H1 (cell line): ENCODE data around the gene DOCK9. TPM values are rescaled to one million over a fixed set of nuclear protein-coding genes. Genes with fewer than 3 reads are reported as not detected.

Experiments
- CTCF ChIA-PET: fragments of 300-600 bp; sonication (Branson Sonifier 250); formaldehyde crosslinking; loops from one replicate; lab custom pipeline; 2021; ENCODE audit not compliant: partially characterized antibody; lab: Charles Lee
- POLR2A ChIA-PET: fragments of 300-600 bp; sonication (Branson Sonifier 250); formaldehyde crosslinking; loops from one replicate; lab custom pipeline; 2021; ENCODE audit warnings: inconsistent platforms; ENCODE audit not compliant: partially characterized antibody; lab: Charles Lee
- DNase-seq, 2 experiments: peaks; one replicate each; pipeline versions ENCODE4 v3.0.0 to v3.0.0-alpha.2; 2010 to 2022; ENCODE audit warnings: low spot score in 2 of 2, low read depth in 1 of 2, mixed read lengths in 1 of 2
- FAIRE-seq: peaks from 2 replicates; lab custom pipeline; 2011; peaks lifted over from hg19 to GRCh38; lab: Jason Lieb, UNC
- H2AFZ ChIP-seq: 2 replicates; pipeline ENCODE4 v1.8.1; 2012; ENCODE audit warnings: low read length, inconsistent platforms
- H2AK5ac ChIP-seq: 2 replicates; pipeline ENCODE4 v1.6.1; 2013; ENCODE audit warnings: low read depth, low read length
- H2BK120ac ChIP-seq: replicated peaks from 2 replicates; pipeline ENCODE3; 2013; ENCODE audit warnings: low read depth, low read length, inconsistent platforms
- H2BK12ac ChIP-seq: 2 replicates; pipeline ENCODE4 v1.6.1; 2013; ENCODE audit warnings: low read depth, low read length
- H2BK15ac ChIP-seq: 2 replicates; pipeline ENCODE4 v1.6.1; 2013; ENCODE audit warnings: low read length
- H2BK20ac ChIP-seq: 2 replicates; pipeline ENCODE4 v1.6.1; 2013; ENCODE audit warnings: low read length
- H2BK5ac ChIP-seq: 2 replicates; pipeline ENCODE4 v1.6.1; 2013; ENCODE audit warnings: low read depth, low read length
- H3K14ac ChIP-seq: 2 replicates; pipeline ENCODE4 v1.6.1; 2013; ENCODE audit warnings: inconsistent platforms; ENCODE audit not compliant: insufficient read length
- H3K18ac ChIP-seq: 2 replicates; pipeline ENCODE4 v1.6.1; 2013; ENCODE audit warnings: low read length; ENCODE audit errors: extremely low read depth
- H3K23ac ChIP-seq: 2 replicates; pipeline ENCODE4 v1.6.1; 2013; ENCODE audit warnings: inconsistent platforms; ENCODE audit not compliant: insufficient read length
- H3K23me2 ChIP-seq: 2 replicates; pipeline ENCODE4 v1.6.1; 2013; ENCODE audit warnings: low read depth, low read length
- H3K27ac ChIP-seq: 2 replicates; pipeline ENCODE4 v1.6.1; 2011; ENCODE audit warnings: low read depth, low read length, inconsistent platforms
- H3K27me3 ChIP-seq, 4 experiments: replicated peaks in 1 of 4; 1 replicate in 1 of 4; 2 replicates in 3 of 4; pipeline versions ENCODE4 v1.6.1 to v1.8.1; 2011 to 2013; ENCODE audit warnings: low read length in 3 of 4, mild to moderate bottlenecking in 3 of 4, inconsistent platforms in 2 of 4, mixed read lengths in 2 of 4, moderate library complexity in 1 of 4; ENCODE audit not compliant: control insufficient read depth in 3 of 4, insufficient read depth in 3 of 4; ENCODE audit errors: extremely low read depth in 1 of 4
- H3K36me3 ChIP-seq, 4 experiments: 2 replicates each; pipeline versions ENCODE4 v1.6.1 to v1.8.1; 2011 to 2013; ENCODE audit warnings: mild to moderate bottlenecking in 4 of 4, low read length in 3 of 4, moderate library complexity in 2 of 4, control low read depth in 1 of 4, inconsistent platforms in 1 of 4; ENCODE audit not compliant: insufficient read depth in 4 of 4, control insufficient read depth in 2 of 4
- H3K4ac ChIP-seq: replicated peaks from 2 replicates; pipeline ENCODE3; 2013; ENCODE audit warnings: low read length, low read depth, mixed read lengths, inconsistent platforms; ENCODE audit not compliant: insufficient read length
- H3K4me1 ChIP-seq, 4 experiments: replicated peaks in 1 of 4; 1 replicate in 1 of 4; 2 replicates in 3 of 4; pipeline versions ENCODE4 v1.6.1 to v1.8.1; 2011 to 2013; ENCODE audit warnings: low read length in 3 of 4, inconsistent platforms in 2 of 4, mixed read lengths in 1 of 4; ENCODE audit not compliant: insufficient read depth in 4 of 4, control insufficient read depth in 3 of 4
- H3K4me2 ChIP-seq, 2 experiments: 2 replicates each; pipeline versions ENCODE4 v1.6.1 to v1.8.1; 2011 to 2013; ENCODE audit warnings: low read depth in 2 of 2, low read length in 2 of 2, control low read depth in 1 of 2, inconsistent platforms in 1 of 2, mild to moderate bottlenecking in 1 of 2; ENCODE audit not compliant: insufficient read depth in 1 of 2
- H3K4me3 ChIP-seq, 4 experiments: fragments of 200-600, 300-600 bp in 1 of 4; sonication (generic), shearing (Covaris generic), sonication (Bioruptor Twin) in 1 of 4; 2 replicates each; pipeline versions ENCODE4 v1.5.1 to v1.8.1; 2011 to 2016; ENCODE audit warnings: low read length in 4 of 4, low read depth in 3 of 4, control low read depth in 2 of 4, inconsistent platforms in 2 of 4, mild to moderate bottlenecking in 2 of 4, mixed read lengths in 1 of 4, moderate library complexity in 1 of 4; ENCODE audit not compliant: insufficient read depth in 2 of 4; ENCODE audit errors: extremely low read depth in 1 of 4
- H3K56ac ChIP-seq: replicated peaks from 2 replicates; pipeline ENCODE3; 2013; ENCODE audit warnings: low read depth, mild to moderate bottlenecking, mixed read lengths, low read length, inconsistent platforms; ENCODE audit not compliant: insufficient read length
- H3K79me1 ChIP-seq: 2 replicates; pipeline ENCODE4 v1.6.1; 2013; ENCODE audit warnings: low read depth, low read length, control low read depth
- H3K79me2 ChIP-seq, 2 experiments: 2 replicates each; pipeline versions ENCODE4 v1.6.1 to v1.8.1; 2012 to 2013; ENCODE audit warnings: low read length in 2 of 2, mild to moderate bottlenecking in 2 of 2, inconsistent platforms in 1 of 2; ENCODE audit not compliant: insufficient read depth in 2 of 2, control insufficient read depth in 1 of 2
- H3K9ac ChIP-seq, 4 experiments: replicated peaks in 1 of 4; 1 replicate in 1 of 4; 2 replicates in 3 of 4; pipeline versions ENCODE4 v1.6.1 to v1.8.1; 2011 to 2013; ENCODE audit warnings: low read depth in 3 of 4, low read length in 3 of 4, control low read depth in 2 of 4, mild to moderate bottlenecking in 2 of 4, moderate library complexity in 2 of 4, inconsistent platforms in 1 of 4; ENCODE audit errors: extremely low read depth in 1 of 4
- H3K9me3 ChIP-seq, 2 experiments: 2 replicates each; pipeline versions ENCODE4 v1.6.1 to v1.8.1; 2012 to 2013; ENCODE audit warnings: mild to moderate bottlenecking in 2 of 2, moderate library complexity in 2 of 2, control low read depth in 1 of 2, inconsistent platforms in 1 of 2, low read depth in 1 of 2, low read length in 1 of 2, mixed read lengths in 1 of 2; ENCODE audit not compliant: insufficient read depth in 2 of 2
- H4K20me1 ChIP-seq, 2 experiments: replicated peaks in 1 of 2; 2 replicates each; pipeline versions ENCODE3 to v1.8.1; 2011 to 2013; ENCODE audit warnings: inconsistent platforms in 2 of 2, low read length in 2 of 2, mild to moderate bottlenecking in 1 of 2; ENCODE audit not compliant: insufficient read depth in 2 of 2, control insufficient read depth in 1 of 2
- H4K5ac ChIP-seq: 2 replicates; pipeline ENCODE4 v1.6.1; 2013; ENCODE audit warnings: low read length, low read depth, mixed read lengths, inconsistent platforms; ENCODE audit not compliant: insufficient read length
- H4K8ac ChIP-seq: 2 replicates; pipeline ENCODE4 v1.8.0; 2013; ENCODE audit warnings: mild to moderate bottlenecking, moderate library complexity, low read length, inconsistent platforms; ENCODE audit not compliant: insufficient read depth; ENCODE audit errors: extremely low read depth
- H4K91ac ChIP-seq: replicated peaks from 2 replicates; pipeline ENCODE3; 2013; ENCODE audit warnings: low read length, mixed read lengths, inconsistent platforms; ENCODE audit not compliant: insufficient read length
- ASH2L ChIP-seq: fragments of 200-600, 300-600 bp; sonication (generic); IDR thresholded peaks from one replicate; pipeline ENCODE4 v1.7.1; 2017; ENCODE audit warnings: low read length
- BCL11A ChIP-seq, 2 experiments: IDR thresholded peaks; one replicate each; pipeline ENCODE4 v1.6.1; 2011; ENCODE audit warnings: low read depth in 2 of 2, low read length in 2 of 2, mild to moderate bottlenecking in 2 of 2
- CHD1 ChIP-seq: IDR thresholded peaks from 2 replicates; pipeline ENCODE4 v1.6.1; 2012; ENCODE audit warnings: low read depth, low read length, improper control_type of control experiment
- CREB1 ChIP-seq: IDR thresholded peaks from 2 replicates; pipeline ENCODE4 v1.6.1; 2012; ENCODE audit warnings: inconsistent platforms
- GTF2F1 ChIP-seq: IDR thresholded peaks from 2 replicates; pipeline ENCODE4 v1.6.1; 2012; ENCODE audit warnings: low read depth, low read length, improper control_type of control experiment, borderline replicate concordance
- HDAC6 ChIP-seq: IDR thresholded peaks from one replicate; pipeline ENCODE4 v1.7.1; 2012; ENCODE audit warnings: low read depth, mild to moderate bottlenecking, inconsistent platforms, low read length, moderate library complexity
- KDM1A ChIP-seq: fragments of 200-600, 300-600 bp; sonication (generic); IDR thresholded peaks from 2 replicates; pipeline ENCODE4 v1.7.1; 2016; ENCODE audit warnings: mild to moderate bottlenecking, low read length, borderline replicate concordance
- PHF8 ChIP-seq: fragments of 200-600 bp; sonication (generic); conservative IDR thresholded peaks from 2 replicates; pipeline ENCODE4 v1.7.1; 2012; ENCODE audit warnings: low read depth, mild to moderate bottlenecking, inconsistent platforms, low read length, moderate library complexity
- POU5F1 ChIP-seq: IDR thresholded peaks from 2 replicates; pipeline ENCODE4 v1.6.1; 2011; ENCODE audit warnings: low read depth, mild to moderate bottlenecking, low read length, moderate library complexity
- RBBP5 ChIP-seq: IDR thresholded peaks from 2 replicates; pipeline ENCODE4 v1.7.1; 2012; ENCODE audit warnings: low read depth, mild to moderate bottlenecking, inconsistent platforms, low read length, moderate library complexity, borderline replicate concordance
- RNF2 ChIP-seq: fragments of 200-900, 300-1000 bp; sonication (generic); IDR thresholded peaks from 2 replicates; pipeline ENCODE4 v1.7.1; 2016; ENCODE audit warnings: borderline replicate concordance, low read depth, mild to moderate bottlenecking, antibody characterized with exemption, low read length; ENCODE audit not compliant: poor library complexity, severe bottlenecking; ENCODE audit errors: missing control alignments
- RXRA ChIP-seq: IDR thresholded peaks from 2 replicates; pipeline ENCODE4 v1.6.1; 2011; ENCODE audit warnings: low read depth, mild to moderate bottlenecking, low read length, moderate library complexity; ENCODE audit not compliant: insufficient read depth
- YY1 ChIP-seq: IDR thresholded peaks from 2 replicates; pipeline ENCODE4 v1.6.1; 2011; ENCODE audit warnings: low read depth, mild to moderate bottlenecking, low read length
- WGBS, 2 experiments: shearing (Covaris generic) in 1 of 2; methylation state at CpG; one replicate each; pipeline versions ENCODE4 v1.1.6 to v1.1.7; 2013 to 2015; ENCODE audit warnings: low lambda C conversion rate in 2 of 2, mixed read lengths in 2 of 2, inconsistent platforms in 1 of 2, low coverage in 1 of 2, missing lambda C conversion rate in 1 of 2; ENCODE audit not compliant: insufficient replicate concordance in 2 of 2, insufficient coverage in 1 of 2, insufficient read length in 1 of 2; ENCODE audit errors: extremely low coverage in 1 of 2, missing lambda C conversion rate in 1 of 2; 5-methylcytosine and 5-hydroxymethylcytosine counted together
- polyA plus RNA-seq, 7 experiments: library from polyadenylated mRNA; depleted of rRNA in 3 of 7; stranded (reverse) in 5 of 7; unstranded in 2 of 7; fragments of >200 nt in 5 of 7; fragments of 200-250 nt in 2 of 7; gene quantifications; 1 replicate in 5 of 7; 2 replicates in 1 of 7; 4 replicates in 1 of 7; pipeline versions ENCODE4 v1.2.1 to v1.2.3, GENCODE V29; 2011 to 2013; ENCODE audit warnings: missing spikeins in 2 of 7, mixed read lengths in 2 of 7
- total RNA-seq: library from RNA; stranded (reverse); fragmentation: NEBNext Ultra II Directional; extraction: Animal tissue kit (Norgen Biotek cat#: 25700); gene quantifications from 2 replicates; pipeline ENCODE4 v1.2.1, GENCODE V29; 2021

DOCK9 gene
- total and polyA plus RNA-seq, 2 of the 8 experiments (the other 6 are each of a cell fraction or from before 2014, with no cell fraction given) = 21.6 to 31.5 TPM

GRCh38 chr13:98823442-98823841 is 154.4 kb downstream of the DOCK9 start:
- Histone ChIP-seq H2BK15ac (no peak overlapping the region), H3K4me3 (no peak overlapping the region), H3K36me3 (no peaks in the 10 kb centered on the region), H4K20me1 (no peaks in the 10 kb centered on the region), H3K14ac (no peak overlapping the region), H4K5ac (no peak overlapping the region), H2BK120ac (no peak overlapping the region), H2BK5ac (no peak overlapping the region), H4K91ac (no peak overlapping the region), H3K27me3 (no peaks in the 10 kb centered on the region; a peak in 1 of 7 replicates), H2BK20ac (no peak overlapping the region), H3K79me2 (no peaks in the 10 kb centered on the region), H3K18ac (no peak overlapping the region), H3K9ac (no peak overlapping the region), H3K79me1 (no peaks in the 10 kb centered on the region), H4K8ac (no peak overlapping the region), H2AFZ (no peak overlapping the region), H3K23ac (no peak overlapping the region), H3K27ac (no peak overlapping the region), H3K4me2 (no peak overlapping the region), H3K56ac (no peak overlapping the region), H3K23me2 (no peaks in the 10 kb centered on the region), H3K4ac (no peak overlapping the region), H3K9me3 (no peaks in the 10 kb centered on the region), H2AK5ac (no peak overlapping the region), H2BK12ac (no peak overlapping the region), H3K4me1 (peaks cover 0 to 27% (median 13%) of the 10 kb centered on the region in 4 experiments; a peak in 5 of 7 replicates)
- ChIA-PET POLR2A (interaction anchor here (1.6 kb wide), 1 partner anchor 11 kb away, joined by 4 read pairs; no protein-coding TSS in a partner anchor), CTCF (interaction anchor here (0.8 kb wide), 1 partner anchor 28 kb away, joined by 3 read pairs; no protein-coding TSS in a partner anchor)
- no peak for DNase-seq
- no peak for FAIRE-seq
- 82% methylated on average over 5 of the region's 5 CpGs; no CpG with 5 or more reads in 1 of the 2 experiments for whole genome bisulfite sequencing, 2 experiments
- TF ChIP-seq ASH2L = no peak
- TF ChIP-seq GTF2F1 = no peak
- no peak for TF ChIP-seq CHD1
- no peak for TF ChIP-seq BCL11A (IDR thresholded peaks at IDR 0.05; ENCODE audit: low read depth in 2 of 2, low read length in 2 of 2)
- TF ChIP-seq RXRA = no peak
- no peak for TF ChIP-seq HDAC6
- TF ChIP-seq RBBP5 = no peak
- no peak for TF ChIP-seq RNF2
- no peak for TF ChIP-seq KDM1A
- TF ChIP-seq PHF8 = no peak
- no peak for TF ChIP-seq POU5F1
- no peak for TF ChIP-seq CREB1
- TF ChIP-seq YY1 = no peak
